DOHH2 (cell line): ENCODE measurements around the gene HHATL.

ENCODE experiments used
- EZH2phosphoT487 ChIP-seq: fragments of 200-600 bp; sonication (generic); IDR thresholded peaks from 2 replicates; pipeline ENCODE4 v1.6.1; 2017; ENCODE audit warnings: borderline replicate concordance, mild to moderate bottlenecking, antibody characterized with exemption, low read length, moderate library complexity, mixed read lengths
- TF ChIP-seq, protein P1 (sequence below): fragments of 200-600 bp; sonication (generic); IDR thresholded peaks from one replicate; pipeline ENCODE4 v1.5.1; 2014; ENCODE audit warnings: antibody characterized with exemption, mild to moderate bottlenecking, low read depth, low read length; ENCODE audit not compliant: poor library complexity, severe bottlenecking

DNA sequence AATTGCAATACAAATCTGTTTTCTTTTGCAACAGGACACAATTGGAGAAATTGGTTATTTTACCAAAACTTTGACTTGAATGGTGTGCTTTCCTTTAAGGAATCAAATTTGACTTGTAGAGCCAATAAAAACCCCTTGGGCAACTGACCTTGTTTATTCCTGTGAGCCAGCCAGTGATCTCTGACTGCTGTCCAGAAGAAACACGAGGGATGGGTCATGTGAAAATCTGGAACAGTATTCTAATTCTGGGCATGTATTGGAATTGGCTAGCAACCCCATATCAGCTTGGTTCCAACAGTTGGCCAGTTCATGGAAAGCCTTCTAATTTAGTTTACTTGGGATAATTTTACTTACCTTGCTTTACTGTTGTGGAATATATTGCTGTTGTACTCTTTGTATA, 19.1 kb upstream of the HHATL start:
- TF ChIP-seq, protein P1, sequence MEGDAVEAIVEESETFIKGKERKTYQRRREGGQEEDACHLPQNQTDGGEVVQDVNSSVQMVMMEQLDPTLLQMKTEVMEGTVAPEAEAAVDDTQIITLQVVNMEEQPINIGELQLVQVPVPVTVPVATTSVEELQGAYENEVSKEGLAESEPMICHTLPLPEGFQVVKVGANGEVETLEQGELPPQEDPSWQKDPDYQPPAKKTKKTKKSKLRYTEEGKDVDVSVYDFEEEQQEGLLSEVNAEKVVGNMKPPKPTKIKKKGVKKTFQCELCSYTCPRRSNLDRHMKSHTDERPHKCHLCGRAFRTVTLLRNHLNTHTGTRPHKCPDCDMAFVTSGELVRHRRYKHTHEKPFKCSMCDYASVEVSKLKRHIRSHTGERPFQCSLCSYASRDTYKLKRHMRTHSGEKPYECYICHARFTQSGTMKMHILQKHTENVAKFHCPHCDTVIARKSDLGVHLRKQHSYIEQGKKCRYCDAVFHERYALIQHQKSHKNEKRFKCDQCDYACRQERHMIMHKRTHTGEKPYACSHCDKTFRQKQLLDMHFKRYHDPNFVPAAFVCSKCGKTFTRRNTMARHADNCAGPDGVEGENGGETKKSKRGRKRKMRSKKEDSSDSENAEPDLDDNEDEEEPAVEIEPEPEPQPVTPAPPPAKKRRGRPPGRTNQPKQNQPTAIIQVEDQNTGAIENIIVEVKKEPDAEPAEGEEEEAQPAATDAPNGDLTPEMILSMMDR: no peak
- TF ChIP-seq EZH2phosphoT487: no peak
